GM08714 (cell line): ENCODE data around the gene MUC4.

Experiments
- H3K4me3 ChIP-seq: fragments of 200-500 bp; sonication (Bioruptor generic); 2 replicates; pipeline ENCODE4 v1.5.1; 2014; ENCODE audit warnings: mild to moderate bottlenecking, low read length, inconsistent platforms
- ZNF274 ChIP-seq: IDR thresholded peaks from 2 replicates; pipeline ENCODE4 v1.6.1; 2012; ENCODE audit warnings: mild to moderate bottlenecking, low read depth, low read length

Gene MUC4

GRCh38 chr3:195849322-195850074 lies 37.8 kb upstream of the MUC4 start:
- H3K4me3 ChIP-seq, result no peak overlapping the region

DNA sequence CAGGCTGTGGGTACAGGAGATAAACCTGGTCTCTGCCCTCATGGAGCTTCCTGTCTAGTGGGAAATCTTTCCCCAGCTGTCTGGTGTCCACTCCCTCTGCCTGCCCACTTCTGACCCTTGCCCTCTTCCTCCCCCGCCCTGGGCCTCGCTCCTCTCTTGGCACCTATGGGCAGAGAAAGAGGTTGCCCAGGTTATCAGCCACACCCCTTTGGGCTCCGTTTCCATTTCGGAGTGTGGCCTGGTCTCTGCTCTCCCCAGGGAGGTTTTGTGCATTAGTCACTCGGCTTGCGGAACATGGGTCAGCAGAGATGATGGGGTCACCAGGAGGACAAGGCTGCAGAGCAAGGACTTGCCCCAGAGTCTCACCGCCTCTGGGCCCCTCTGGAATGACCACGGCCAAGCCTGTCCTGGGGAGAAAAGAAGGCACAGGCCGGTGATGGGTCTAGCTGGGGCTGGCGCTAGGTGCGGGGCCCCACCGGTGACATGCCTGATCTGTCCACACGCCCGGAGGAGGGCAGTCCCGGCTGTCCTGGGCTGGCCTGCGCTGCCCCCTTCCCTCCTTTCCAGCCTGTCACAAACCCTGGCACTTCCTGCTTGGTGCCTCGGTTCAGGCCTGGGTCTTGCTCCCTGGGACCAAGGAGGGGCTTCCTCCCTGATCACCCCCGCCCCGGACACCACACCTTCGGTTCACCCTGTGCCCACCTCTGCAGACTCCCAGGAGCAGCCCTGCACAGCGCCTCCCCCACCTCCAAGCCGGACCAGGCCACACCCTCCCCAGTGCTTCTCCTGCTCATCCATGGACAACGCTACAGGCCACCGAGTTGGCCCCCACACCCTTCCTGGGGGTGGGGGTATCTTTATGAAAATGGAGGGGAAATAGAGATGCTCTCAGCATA lies 35.6 kb upstream of the MUC4 start:
- TF ChIP-seq ZNF274, result no peak
- H3K4me3 ChIP-seq, result no peak overlapping the region

More at GRCh38 chr3:195849322-195850074, 37.8 kb upstream of the MUC4 start:
- no peak for TF ChIP-seq ZNF274

DNA sequence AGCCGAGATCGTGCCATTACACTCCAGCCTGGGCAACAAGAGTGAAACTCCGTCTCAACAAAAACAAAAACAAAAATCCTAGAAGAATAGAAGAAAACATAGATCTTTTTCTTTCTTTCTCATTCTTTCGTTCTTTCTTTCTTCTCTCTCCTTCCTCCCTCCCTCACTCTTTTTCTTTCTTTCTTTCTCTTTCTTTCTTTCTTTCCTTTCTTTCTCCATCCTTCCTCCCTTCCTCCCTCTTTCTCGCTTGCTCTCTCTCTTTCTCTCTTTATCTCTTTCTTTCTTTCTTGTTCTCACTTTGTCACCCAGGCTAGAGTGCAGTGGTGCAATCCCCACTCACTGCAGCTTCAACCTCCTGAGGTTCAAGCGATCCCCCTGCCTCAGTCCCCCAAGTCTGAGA lies 33.8 kb upstream of the MUC4 start:
- H3K4me3 ChIP-seq, result no peak overlapping the region
- no peak for TF ChIP-seq ZNF274

DNA sequence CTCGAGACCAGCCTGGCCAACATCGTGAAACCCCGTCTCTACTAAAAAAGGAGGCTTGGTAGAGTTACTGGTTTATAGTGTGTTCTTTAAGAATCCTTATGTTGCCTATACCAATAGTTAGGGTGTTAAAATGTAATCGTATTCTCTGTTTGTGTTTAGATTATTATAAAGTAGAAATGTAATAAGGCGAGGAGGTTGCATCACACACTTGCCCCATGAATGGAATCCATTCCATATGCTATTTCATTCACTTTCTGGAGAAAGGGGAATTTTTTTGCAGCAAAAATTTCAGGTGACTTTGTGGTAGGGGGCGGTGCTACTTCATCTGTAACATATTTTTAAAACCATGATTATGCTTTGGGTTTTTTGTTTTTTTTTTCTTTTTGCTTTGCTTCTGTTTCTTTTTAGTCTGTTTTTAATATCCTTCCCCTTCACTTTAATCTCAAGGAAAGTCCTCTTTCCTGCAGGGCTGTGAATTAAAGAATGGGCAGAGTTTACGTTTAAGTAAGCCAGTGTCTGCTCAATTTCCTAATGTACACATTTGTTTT lies 33.0 kb upstream of the MUC4 start:
- no peak for TF ChIP-seq ZNF274
- H3K4me3 ChIP-seq, result no peak overlapping the region

DNA sequence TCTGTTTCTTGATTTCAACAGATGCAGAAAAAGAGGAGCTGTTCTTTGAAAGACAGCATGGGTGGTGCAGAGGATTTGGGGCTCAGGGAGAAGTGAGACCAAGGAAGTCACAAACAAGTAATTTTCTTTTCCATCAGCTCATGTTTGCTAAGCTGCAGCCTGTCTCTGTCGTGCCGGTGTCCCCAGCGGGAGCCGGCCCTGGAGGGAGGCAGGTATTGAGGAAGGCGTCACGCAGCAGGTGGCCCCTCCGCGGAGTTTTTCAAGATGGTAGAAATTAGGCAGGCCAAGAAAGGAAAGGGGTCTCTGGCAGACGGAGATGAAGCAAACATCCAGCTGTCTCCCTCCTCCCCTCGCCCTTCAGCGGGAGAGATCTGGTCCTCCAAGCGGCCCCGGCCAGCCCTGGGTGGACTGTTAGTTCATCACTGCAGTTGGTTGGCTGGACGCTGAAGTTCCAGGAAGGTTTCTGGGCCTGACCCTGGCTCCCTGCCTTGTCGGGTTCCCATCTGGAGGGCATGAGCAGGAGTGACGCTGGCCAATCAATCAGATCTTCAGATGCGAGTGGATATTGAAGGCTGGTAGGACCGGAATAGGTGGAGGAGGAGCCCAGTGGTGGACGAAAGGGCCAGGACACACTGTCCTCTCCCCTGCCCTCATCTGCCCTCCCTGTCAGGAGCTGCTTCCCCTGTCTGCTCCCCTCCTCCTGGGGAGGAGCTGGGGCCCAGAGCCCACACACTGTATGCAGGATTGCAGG lies 27.7 kb upstream of the MUC4 start:
- H3K4me3 ChIP-seq, result no peak overlapping the region
- no peak for TF ChIP-seq ZNF274

- no peak for TF ChIP-seq ZNF274
- no peak overlapping the region for H3K4me3 ChIP-seq
These were observed 27.0 kb upstream of the MUC4 start for GRCh38 chr3:195838714-195839113.

DNA sequence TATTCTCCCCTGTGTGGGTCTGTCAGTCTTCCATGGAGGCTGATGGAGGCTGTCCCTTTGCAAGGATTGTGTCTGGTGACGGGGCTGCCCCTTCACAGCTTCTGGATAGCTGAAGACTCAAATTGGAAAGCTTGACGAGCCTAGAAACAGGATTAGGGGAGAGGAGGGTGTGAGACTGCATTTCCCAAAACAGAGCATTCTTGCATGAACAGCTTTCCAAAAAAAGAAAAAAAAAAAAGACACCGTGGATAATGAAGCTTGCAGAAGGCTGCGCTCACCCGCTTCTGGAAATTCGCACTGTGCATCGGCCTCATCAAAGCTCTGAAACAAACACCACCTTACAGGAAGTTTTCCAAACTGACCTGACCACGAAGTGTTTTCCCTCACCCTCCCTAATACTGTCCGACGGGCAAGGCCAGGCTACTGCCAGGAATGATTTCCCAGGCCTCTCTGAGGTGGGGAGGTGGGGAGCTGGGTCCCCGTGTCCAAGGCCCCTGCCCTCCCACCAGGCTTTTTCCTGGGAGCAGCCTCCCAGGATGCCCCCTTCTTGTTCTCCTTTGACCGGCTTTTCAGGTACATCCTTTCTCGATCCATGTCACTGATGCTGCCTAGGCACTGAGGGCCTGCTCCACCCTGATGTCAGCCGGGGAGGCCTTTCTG lies 24.9 kb upstream of the MUC4 start:
- H3K4me3 ChIP-seq, result no peak overlapping the region
- no peak for TF ChIP-seq ZNF274

- TF ChIP-seq ZNF274, result no peak
These were observed 24.1 kb upstream of the MUC4 start for GRCh38 chr3:195835791-195836190.

DNA sequence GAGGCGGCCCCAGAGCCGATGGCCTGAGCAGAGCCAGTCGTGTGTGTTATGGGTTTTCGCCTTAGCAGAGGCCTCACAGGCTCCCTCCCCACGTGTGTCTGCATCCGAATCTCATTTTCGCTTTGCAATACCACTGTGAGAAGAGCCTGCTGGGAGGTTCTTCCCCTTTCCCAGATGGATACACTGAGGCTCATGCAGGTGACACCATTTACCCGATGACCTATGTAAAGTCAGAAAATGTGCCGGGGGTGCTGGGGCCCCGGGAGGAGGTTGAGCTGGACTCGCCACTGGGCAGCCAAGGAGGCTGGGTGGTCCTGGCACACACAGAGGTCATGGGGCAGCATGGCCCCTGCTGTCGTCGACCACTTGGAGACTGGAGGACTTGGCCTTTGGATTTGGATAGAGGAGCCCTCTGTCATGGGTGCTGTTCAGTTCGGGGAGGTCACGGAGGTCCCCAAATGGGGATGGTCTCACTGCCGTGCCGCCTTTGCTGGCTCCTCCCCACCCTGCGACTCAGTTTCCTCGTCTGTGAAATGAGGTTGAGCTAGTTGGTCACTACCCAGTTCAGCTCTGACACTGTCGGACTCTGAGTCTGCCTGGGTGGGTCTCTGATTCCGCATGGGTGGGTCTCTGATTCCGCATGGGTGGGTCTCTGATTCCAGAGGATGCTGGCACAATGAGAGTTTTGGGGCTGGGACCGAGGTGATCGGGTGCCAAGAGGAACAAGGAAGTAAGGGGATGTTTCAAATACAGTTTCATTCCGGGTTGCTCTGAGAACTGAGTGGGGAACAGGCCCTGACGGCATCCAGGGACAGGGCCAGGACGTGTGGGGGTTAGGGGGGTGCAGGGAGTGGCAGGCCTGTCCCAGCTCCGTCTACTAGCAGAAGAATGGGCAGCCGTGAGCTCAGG lies 23.2 kb upstream of the MUC4 start:
- TF ChIP-seq ZNF274, result no peak
- no peak overlapping the region for H3K4me3 ChIP-seq

More at GRCh38 chr3:195835791-195836190, 24.1 kb upstream of the MUC4 start:
- H3K4me3 ChIP-seq, result no peak overlapping the region

- no peak overlapping the region for H3K4me3 ChIP-seq
- TF ChIP-seq ZNF274, result no peak
These were observed 18.1 kb upstream of the MUC4 start for GRCh38 chr3:195829897-195830254.

DNA sequence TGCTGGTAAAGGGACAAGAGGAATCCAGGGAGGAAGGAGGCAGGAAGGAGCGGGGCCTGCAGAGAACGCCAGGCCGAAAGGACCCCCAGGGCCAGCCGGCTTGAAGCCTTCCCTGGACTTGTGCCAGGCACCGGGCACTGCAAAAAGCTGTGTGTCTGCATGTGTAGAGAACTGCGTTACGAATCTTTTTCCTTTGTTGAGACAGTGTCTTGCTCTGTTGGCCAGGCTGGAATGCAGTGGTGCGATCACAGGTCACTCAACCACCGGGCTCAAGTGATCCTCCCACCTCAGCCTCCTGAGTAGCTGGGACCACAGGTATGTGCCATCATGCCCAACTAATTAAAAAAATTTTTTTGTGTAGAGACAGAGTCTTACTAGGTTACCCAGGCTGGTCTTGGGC lies 17.0 kb upstream of the MUC4 start:
- H3K4me3 ChIP-seq, result no peak overlapping the region
- no peak for TF ChIP-seq ZNF274

DNA sequence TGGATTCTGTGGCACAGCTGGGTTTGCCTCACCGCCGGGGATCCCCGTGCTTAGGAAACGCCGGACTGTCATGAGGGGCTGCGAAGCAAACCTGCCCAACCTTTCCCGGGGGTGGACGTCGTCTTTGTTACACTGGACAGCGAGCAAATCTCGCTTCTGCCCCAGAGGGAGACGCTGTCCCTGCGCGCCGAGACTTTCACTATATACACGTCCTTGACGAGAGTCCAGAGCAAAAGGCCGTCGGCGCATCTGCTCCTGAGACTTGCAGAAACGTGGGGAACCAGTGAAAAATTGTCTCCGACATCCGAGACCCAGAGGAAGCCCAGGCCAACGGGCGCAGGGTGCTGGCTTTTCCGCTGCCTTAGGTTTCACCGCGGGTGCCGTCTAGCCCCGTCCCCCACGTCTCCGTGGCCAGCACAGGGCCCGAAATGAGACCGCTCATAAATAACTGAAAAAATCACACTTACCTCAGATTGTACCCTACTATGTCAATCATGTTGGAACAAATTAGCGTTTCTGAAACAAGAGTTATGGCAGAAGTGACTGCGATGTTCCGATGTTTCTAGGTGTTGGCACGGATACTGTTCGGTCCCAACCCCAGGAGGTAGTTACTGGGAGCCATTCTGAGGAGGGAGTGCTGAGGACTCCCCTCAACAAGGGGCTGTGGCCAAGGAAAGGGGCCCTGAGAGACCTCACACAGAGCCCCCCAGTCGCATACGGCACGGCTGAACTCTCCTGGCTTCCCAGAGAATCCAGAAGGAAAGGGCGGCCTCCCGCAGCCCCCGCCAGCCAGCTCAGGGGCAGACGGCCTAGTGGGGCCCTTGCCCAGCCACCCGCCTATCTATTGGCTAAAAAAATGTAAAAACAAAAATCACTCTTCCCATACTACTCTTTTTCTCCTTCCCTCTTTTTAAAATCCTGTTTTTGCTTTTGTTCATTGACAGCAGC lies 14.4 kb upstream of the MUC4 start:
- no peak for TF ChIP-seq ZNF274
- H3K4me3 ChIP-seq, result no peak overlapping the region
